IPS DF 6.9 (cell line): ENCODE measurements around the gene VSIG10L.

Experiments used
- DNase-seq: peaks from one replicate; pipeline ENCODE4 v3.0.0-alpha.2; 2013; ENCODE audit warnings: low read depth, low spot score
- H3K27ac ChIP-seq: one replicate; pipeline ENCODE4 v1.5.1; 2013; ENCODE audit warnings: low read length, control low read depth
- H3K27me3 ChIP-seq: 2 replicates; pipeline ENCODE4 v1.6.1; 2013; ENCODE audit warnings: mild to moderate bottlenecking, low read length; ENCODE audit not compliant: control insufficient read depth, insufficient read depth
- H3K36me3 ChIP-seq: 2 replicates; pipeline ENCODE4 v1.6.1; 2013; ENCODE audit warnings: low read length; ENCODE audit not compliant: control insufficient read depth, insufficient read depth
- H3K4me1 ChIP-seq: 2 replicates; pipeline ENCODE4 v1.6.1; 2013; ENCODE audit warnings: low read length; ENCODE audit not compliant: control insufficient read depth, insufficient read depth
- H3K4me3 ChIP-seq: 2 replicates; pipeline ENCODE4 v1.5.1; 2013; ENCODE audit warnings: mild to moderate bottlenecking, low read length
- H3K9me3 ChIP-seq: 2 replicates; pipeline ENCODE4 v1.6.1; 2013; ENCODE audit warnings: low read length, inconsistent platforms; ENCODE audit not compliant: control insufficient read depth, insufficient read depth
- WGBS: extraction: QIAGEN DNeasy Blood & Tissue Kit; methylation state at CpG from one replicate; pipeline ENCODE4 v1.1.7; 2013; ENCODE audit warnings: mixed read lengths, missing lambda C conversion rate; ENCODE audit not compliant: insufficient read length, insufficient coverage; 5-methylcytosine and 5-hydroxymethylcytosine counted together

The VSIG10L gene

GRCh38 chr19:51341976-51342580, at the start of gene VSIG10L:
TSS of gene VSIG10L (minus strand) at chr19:51342139. CDS start at chr19:51342124, 15 bp downstream.
- Histone ChIP-seq H3K9me3 (no peaks in the 10 kb centered on the region), H3K4me3 (no peak within 1 kb of the TSS), H3K36me3 (no peaks in the 10 kb centered on the region), H3K27me3 (no peaks in the 10 kb centered on the region; the same call in 1 of the 2 replicates), H3K27ac (no peak within 1 kb of the TSS), H3K4me1 (peaks cover 8% of the 10 kb centered on the region)
- WGBS: no CpG with 5 or more reads among the region's 3 CpGs
- no peak for DNase-seq

GRCh38 chr19:51391073-51391611, 49.2 kb upstream of the VSIG10L start:
- H3K4me3 ChIP-seq: no peak overlapping the region
- no peaks in the 10 kb centered on the region for H3K9me3 ChIP-seq
- no peak overlapping the region for H3K27ac ChIP-seq
- no peaks in the 10 kb centered on the region for H3K36me3 ChIP-seq
- no CpG with 5 or more reads among the region's 8 CpGs for WGBS
- no peak for DNase-seq
- no peaks in the 10 kb centered on the region for H3K27me3 ChIP-seq
- no peaks in the 10 kb centered on the region; the same call in 1 of the 2 replicates for H3K4me1 ChIP-seq

DNA sequence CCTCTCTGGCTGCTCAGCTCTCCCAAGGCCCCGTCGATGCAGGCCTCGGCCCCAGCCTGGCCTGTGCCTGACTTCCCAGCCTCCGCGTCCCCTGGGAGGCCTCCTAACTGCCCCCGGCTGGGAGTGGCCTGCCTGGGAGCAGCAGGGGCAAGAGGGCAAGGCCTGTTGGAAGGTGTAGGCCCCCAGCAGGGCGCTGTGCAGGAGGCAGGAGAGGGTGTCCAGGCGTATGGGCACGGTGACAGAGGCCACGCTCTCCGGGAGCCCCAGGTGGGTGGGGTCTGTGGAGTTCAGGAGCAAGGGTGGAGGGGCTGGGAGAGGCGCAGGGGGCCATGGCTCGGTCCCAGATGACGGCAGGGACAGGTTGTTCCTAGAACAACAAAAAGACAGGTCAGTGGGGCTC, 47.2 kb upstream of the VSIG10L start:
- Histone ChIP-seq H3K4me3 (no peak overlapping the region), H3K4me1 (no peaks in the 10 kb centered on the region; the same call in 1 of the 2 replicates), H3K36me3 (no peaks in the 10 kb centered on the region), H3K27ac (no peak overlapping the region), H3K9me3 (no peaks in the 10 kb centered on the region), H3K27me3 (no peaks in the 10 kb centered on the region)
- no peak for DNase-seq
- WGBS: no CpG with 5 or more reads among the region's 14 CpGs

DNA sequence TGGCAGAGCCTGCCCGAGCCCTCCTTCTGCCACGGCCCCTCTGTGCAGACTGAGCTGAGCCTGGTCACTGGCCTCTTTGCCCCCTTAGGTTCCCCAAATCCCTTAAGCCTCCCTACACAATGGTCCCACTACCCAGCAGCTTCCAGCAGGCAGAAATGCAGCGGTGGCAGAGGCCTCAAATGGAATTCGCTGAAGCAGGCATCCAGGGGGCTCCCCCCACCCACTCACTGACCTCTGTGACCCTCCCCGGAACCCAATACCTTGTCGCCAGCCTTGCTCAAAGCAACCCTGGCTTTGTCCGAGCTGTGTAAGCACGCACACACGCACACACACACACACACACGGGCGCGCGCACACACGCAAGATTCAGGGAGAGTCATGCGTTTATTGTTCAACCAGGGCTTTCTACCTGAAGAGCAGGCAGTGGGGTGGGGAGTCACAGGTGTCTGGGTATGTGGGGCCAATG, 46.0 kb upstream of the VSIG10L start, which contains the start of gene LIM2:
TSS of gene LIM2 (minus strand) at position 51 of the 466 bp plus-strand sequence. CDS start 531 bp downstream, outside the sequence.
- H3K4me3 ChIP-seq: no peak within 1 kb of the TSS
- WGBS: no CpG with 5 or more reads among the region's 15 CpGs
- no peaks in the 10 kb centered on the region for H3K36me3 ChIP-seq
- H3K27ac ChIP-seq: no peak within 1 kb of the TSS
- no peaks in the 10 kb centered on the region for H3K27me3 ChIP-seq
- H3K9me3 ChIP-seq: no peaks in the 10 kb centered on the region
- no peaks in the 10 kb centered on the region; the same call in 1 of the 2 replicates for H3K4me1 ChIP-seq
- DNase-seq: no peak

GRCh38 chr19:51386882-51387520, 45.1 kb upstream of the VSIG10L start:
- Histone ChIP-seq H3K9me3 (no peaks in the 10 kb centered on the region), H3K27me3 (no peaks in the 10 kb centered on the region), H3K36me3 (no peaks in the 10 kb centered on the region), H3K27ac (no peak overlapping the region), H3K4me1 (no peaks in the 10 kb centered on the region; the same call in 1 of the 2 replicates), H3K4me3 (no peak overlapping the region)
- no peak for DNase-seq
- no CpG with 5 or more reads among the region's 14 CpGs for WGBS

DNA sequence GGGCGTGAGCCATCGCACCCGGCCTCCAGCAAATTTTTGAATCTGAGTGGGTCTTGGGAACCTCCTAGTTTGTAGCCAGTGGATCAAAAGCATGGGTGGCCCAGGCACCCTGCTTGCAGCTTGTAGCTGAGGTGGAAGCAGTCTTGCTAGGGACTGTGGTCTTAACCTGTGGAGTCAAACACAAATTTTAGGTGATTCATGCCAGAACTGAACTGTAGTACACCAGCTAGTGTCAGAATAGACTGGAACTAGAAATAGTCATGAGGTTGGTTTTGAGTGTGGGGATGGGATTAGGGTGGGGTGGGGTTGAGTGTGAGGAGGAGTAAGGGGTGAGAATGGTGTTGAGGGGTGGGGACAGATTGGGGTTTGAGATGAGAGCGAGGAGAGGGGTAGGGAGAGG, 40.1 kb upstream of the VSIG10L start:
- H3K36me3 ChIP-seq: no peaks in the 10 kb centered on the region
- no peaks in the 10 kb centered on the region for H3K9me3 ChIP-seq
- no peak for DNase-seq
- no peaks in the 10 kb centered on the region for H3K27me3 ChIP-seq
- H3K4me1 ChIP-seq: no peaks in the 10 kb centered on the region
- 100% methylated on average over 1 of the region's 4 CpGs for WGBS
- H3K4me3 ChIP-seq: no peak overlapping the region
- no peak overlapping the region for H3K27ac ChIP-seq

DNA sequence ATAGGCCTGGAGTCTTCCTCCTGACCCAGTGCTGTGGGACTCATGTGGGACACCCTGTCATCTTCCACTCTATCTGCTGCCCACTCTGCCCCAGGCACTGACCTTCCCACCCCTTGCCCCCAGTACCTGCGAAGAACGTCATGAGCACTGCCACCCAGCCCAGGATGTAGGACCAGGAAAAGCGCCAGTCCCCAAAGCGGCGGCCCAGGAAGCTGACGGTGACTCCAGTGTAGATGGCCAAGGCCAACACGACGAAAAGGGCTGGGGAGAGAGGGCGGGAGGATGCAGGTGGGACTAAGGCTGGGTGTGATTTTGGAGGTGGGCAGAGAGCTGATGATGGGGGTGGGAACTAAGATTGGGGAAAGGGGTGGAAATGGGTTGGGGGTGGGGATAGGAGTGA, 38.4 kb upstream of the VSIG10L start:
- DNase-seq: no peak
- H3K4me1 ChIP-seq: no peaks in the 10 kb centered on the region
- no peaks in the 10 kb centered on the region for H3K9me3 ChIP-seq
- no peak overlapping the region for H3K4me3 ChIP-seq
- no peaks in the 10 kb centered on the region for H3K36me3 ChIP-seq
- H3K27ac ChIP-seq: no peak overlapping the region
- no peaks in the 10 kb centered on the region for H3K27me3 ChIP-seq
- no CpG with 5 or more reads among the region's 9 CpGs for WGBS

- Histone ChIP-seq H3K27ac (no peak overlapping the region), H3K4me3 (no peak overlapping the region), H3K9me3 (no peaks in the 10 kb centered on the region), H3K36me3 (no peaks in the 10 kb centered on the region), H3K4me1 (no peaks in the 10 kb centered on the region), H3K27me3 (no peaks in the 10 kb centered on the region)
- no peak for DNase-seq
- WGBS: no CpG with 5 or more reads among the region's 2 CpGs
Measured at GRCh38 chr19:51377422-51377821, 35.5 kb upstream of the VSIG10L start.

DNA sequence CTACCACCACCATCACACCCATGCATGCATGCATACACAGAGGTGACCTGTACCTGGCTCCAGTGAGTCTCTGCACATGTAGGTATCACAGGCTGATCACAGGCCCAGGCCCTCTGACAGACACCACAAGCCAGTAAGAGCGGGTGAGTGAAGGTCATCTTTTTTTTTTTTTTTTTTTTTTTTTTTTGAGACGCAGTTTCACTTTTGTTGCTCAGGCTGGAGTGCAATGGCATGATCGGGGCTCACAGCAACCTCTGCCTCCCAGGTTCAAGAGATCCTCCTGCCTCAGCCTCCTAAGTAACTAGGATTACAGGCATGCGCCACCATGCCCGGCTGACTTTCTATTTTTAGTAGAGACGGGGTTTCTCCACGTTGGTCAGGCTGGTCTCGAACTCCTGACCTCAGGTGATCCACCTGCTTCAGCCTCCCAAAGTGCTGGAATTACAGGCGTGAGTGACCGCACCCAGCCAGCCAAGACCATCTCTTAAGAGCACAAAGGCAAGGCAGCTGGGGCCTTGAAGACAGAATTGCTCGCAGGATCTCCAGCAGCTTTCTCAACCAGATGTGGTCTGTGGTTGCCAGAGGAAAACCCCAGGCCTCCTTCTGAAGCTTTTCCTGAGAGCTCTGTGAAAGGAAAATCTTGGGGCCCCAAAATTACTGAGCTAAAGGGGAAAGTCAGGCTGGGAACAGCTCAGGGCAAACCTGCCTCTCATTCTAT, 33.7 kb upstream of the VSIG10L start:
- Histone ChIP-seq H3K4me1 (no peaks in the 10 kb centered on the region), H3K9me3 (no peaks in the 10 kb centered on the region), H3K4me3 (no peak overlapping the region), H3K27ac (no peak overlapping the region), H3K27me3 (no peaks in the 10 kb centered on the region), H3K36me3 (no peaks in the 10 kb centered on the region)
- DNase-seq: no peak
- WGBS: no CpG with 5 or more reads among the region's 11 CpGs
